GM12878 (cell line): ENCODE measurements around the gene KCNN3. TPM values are rescaled to one million over a fixed set of nuclear protein-coding genes. Genes with fewer than 3 reads are reported as not detected.

ENCODE experiments used
- ATAC-seq: fragments of 200-7000 bp; cut with Tn5 transposase; 3 replicates; pipeline ENCODE4 v1.9.1; 2020; ENCODE audit warnings: mild to moderate bottlenecking, moderate library complexity
- BruUV-seq: library from RNA; stranded (reverse); fragments of 400-500 nt; replicated peaks from 2 replicates; lab custom pipeline; 2021; lab: Mats Ljungman, UMichigan
- CTCF ChIA-PET: fragments of 300-600 bp; sonication (Branson Sonifier 250); formaldehyde crosslinking; extraction: SDS; loops from one replicate; lab custom pipeline; 2021; ENCODE audit warnings: inconsistent platforms; lab: Yijun Ruan, JAX
- POLR2A ChIA-PET: fragments of 350-600 bp; formaldehyde crosslinking; extraction: SDS; loops from one replicate; lab custom pipeline; 2021; ENCODE audit warnings: inconsistent platforms; lab: Charles Lee
- RAD21 ChIA-PET: fragments of 300-600 bp; sonication (Branson Sonifier 250); formaldehyde crosslinking; loops from one replicate; lab custom pipeline; 2023; ENCODE audit warnings: antibody characterized with exemption; ENCODE audit not compliant: unreplicated experiment; lab: Charles Lee
- SMC1A ChIA-PET: fragments of 300-600 bp; sonication (Branson Sonifier 250); formaldehyde crosslinking; loops from one replicate; lab custom pipeline; 2023; ENCODE audit not compliant: unreplicated experiment, uncharacterized antibody; lab: Charles Lee
- DNase-seq: peaks from one replicate; pipeline ENCODE4 v3.0.0-alpha.2; 2011; ENCODE audit warnings: low read depth, low spot score
- FAIRE-seq: peaks from 3 replicates; lab custom pipeline; 2011; peaks lifted over from hg19 to GRCh38; lab: Jason Lieb, UNC
- H2AFZ ChIP-seq: 2 replicates; pipeline ENCODE4 v1.6.0; 2011; ENCODE audit warnings: low read depth, low read length, control low read depth; ENCODE audit not compliant: control insufficient read depth
- H3K27ac ChIP-seq: 2 replicates; pipeline ENCODE4 v1.5.1; 2011; ENCODE audit warnings: control low read depth; ENCODE audit not compliant: control insufficient read depth, insufficient read depth
- H3K27me3 ChIP-seq, 2 experiments: replicated peaks in 1 of 2; 2 replicates each; pipeline versions ENCODE4 v1.6.0 to v1.6.1; 2011; ENCODE audit warnings: low read length in 1 of 2; ENCODE audit not compliant: control insufficient read depth in 2 of 2, insufficient read depth in 2 of 2
- H3K36me3 ChIP-seq, 2 experiments: 2 replicates each; pipeline ENCODE4 v1.5.1; 2011; ENCODE audit warnings: low read length in 1 of 2; ENCODE audit not compliant: control insufficient read depth in 2 of 2, insufficient read depth in 2 of 2
- H3K4me1 ChIP-seq: 2 replicates; pipeline ENCODE4 v1.6.1; 2011; ENCODE audit warnings: mild to moderate bottlenecking, low read length, moderate library complexity, mixed read lengths; ENCODE audit not compliant: control insufficient read depth, insufficient read depth
- H3K4me2 ChIP-seq: 2 replicates; pipeline ENCODE4 v1.6.0; 2011; ENCODE audit warnings: control low read depth; ENCODE audit not compliant: control insufficient read depth, insufficient read depth
- H3K4me3 ChIP-seq: fragments of 200-600 bp; sonication (generic); 2 replicates; pipeline ENCODE4 v1.5.1; 2016
- H3K79me2 ChIP-seq: 2 replicates; pipeline ENCODE4 v1.6.0; 2011; ENCODE audit warnings: low read length; ENCODE audit not compliant: control insufficient read depth, insufficient read depth
- H3K9ac ChIP-seq: 2 replicates; pipeline ENCODE4 v1.8.0; 2011; ENCODE audit warnings: low read length, control low read depth, mixed read lengths; ENCODE audit not compliant: control insufficient read depth, insufficient read depth
- H3K9me3 ChIP-seq: replicated peaks from 3 replicates; pipeline ENCODE4 v1.5.1; 2011; ENCODE audit warnings: mild to moderate bottlenecking, low read length; ENCODE audit not compliant: control insufficient read depth, insufficient read depth
- H4K20me1 ChIP-seq: 2 replicates; pipeline ENCODE4 v1.6.0; 2011; ENCODE audit not compliant: control insufficient read depth, insufficient read depth
- E2F4 ChIP-seq: IDR thresholded peaks from 2 replicates; pipeline ENCODE4 v1.6.1; 2012; ENCODE audit warnings: low read depth, low read length, improper control_type of control experiment
- NFIC ChIP-seq: IDR thresholded peaks from 2 replicates; pipeline ENCODE4 v1.6.1; 2012; ENCODE audit warnings: low read depth, mild to moderate bottlenecking, inconsistent platforms, low read length, moderate library complexity
- PRDM15 ChIP-seq: fragments of 450-650 bp; formaldehyde crosslinking; IDR thresholded peaks from 2 replicates; pipeline ENCODE4 v1.4.0; 2020; ENCODE audit warnings: mild to moderate bottlenecking, moderate library complexity
- RELA ChIP-seq: fragments of 450-650 bp; IDR thresholded peaks from 2 replicates; pipeline ENCODE4 v1.8.0; 2014; ENCODE audit warnings: borderline replicate concordance; ENCODE audit not compliant: partially characterized antibody
- SUPT20H ChIP-seq: IDR thresholded peaks from 2 replicates; pipeline ENCODE4 v1.6.1; 2011; ENCODE audit warnings: low read depth, mild to moderate bottlenecking, low read length, moderate library complexity, borderline replicate concordance; ENCODE audit not compliant: control insufficient read depth
- ZBTB4 ChIP-seq: fragments of 450-650 bp; formaldehyde crosslinking; IDR thresholded peaks from 2 replicates; pipeline ENCODE4 v1.4.0; 2022; ENCODE audit warnings: mild to moderate bottlenecking, moderate library complexity
- ZNF217 ChIP-seq: fragments of 450-650 bp; IDR thresholded peaks from 2 replicates; pipeline ENCODE4 v1.6.1; 2017; ENCODE audit warnings: antibody characterized with exemption, mild to moderate bottlenecking
- WGBS: methylation state at CpG from one replicate; pipeline ENCODE4 v1.1.6; 2016; ENCODE audit warnings: low lambda C conversion rate; ENCODE audit not compliant: insufficient replicate concordance, insufficient coverage; ENCODE audit errors: missing lambda C conversion rate; 5-methylcytosine and 5-hydroxymethylcytosine counted together
- in situ Hi-C: fragments of 300-500 bp; cut with MboI; formaldehyde crosslinking; loops from 9 replicates; pipeline ENCODE4 v1.14.3; 2018; ENCODE audit warnings: mixed read lengths
- intact Hi-C: fragments of 100-400 bp; cut with micrococcal nuclease; formaldehyde crosslinking; loops from one replicate; pipeline ENCODE4 v1.14.2; 2022; ENCODE audit not compliant: unreplicated experiment
- polyA plus RNA-seq, 11 experiments: library from polyadenylated mRNA; depleted of rRNA in 4 of 11; unstranded in 6 of 11; stranded (reverse) in 5 of 11; fragments of >200 nt; fragmentation: Nextera tagmentation in 4 of 11; fragmentation: Illumina TruSeq in 1 of 11; extraction: Ambion mirVana in 4 of 11; extraction: Trizol in 1 of 11; gene quantifications; 1 replicate in 1 of 11; 2 replicates in 10 of 11; pipeline versions ENCODE4 v1.2.1 to v1.2.3, GENCODE V29; 2011 to 2016; ENCODE audit warnings: inconsistent platforms in 2 of 11, missing spikeins in 2 of 11, low read depth in 1 of 11
- total RNA-seq, 4 experiments: library from RNA; depleted of rRNA in 3 of 4; stranded (reverse); fragments of >200 nt in 3 of 4; fragmentation: Illumina TruSeq in 1 of 4; extraction: Trizol in 1 of 4; gene quantifications; 2 replicates each; pipeline versions ENCODE4 v1.2.1 to v1.2.3, GENCODE V29; 2013 to 2021

KCNN3 gene
- total and polyA plus RNA-seq, 10 of the 15 experiments (the other 5 are each of a cell fraction or from before 2014, with no cell fraction given) = 3.5 to 26.4 (median 14.9) TPM

- TF ChIP-seq ZBTB4 (CRISPR knock-in tag) (no peak), ZNF217 (no peak)
- TF ChIP-seq, all 136 proteins: peak for 0
These were observed 68.7 kb downstream of the KCNN3 start (continued) for GRCh38 chr1:154801234-154802011.

- Histone ChIP-seq H2AFZ (no peak overlapping the region), H3K4me3 (no peak overlapping the region), H3K36me3 (peaks cover 3 to 15% of the 10 kb centered on the region in 2 experiments; a peak in 3 of 4 replicates), H3K79me2 (peaks cover 1% of the 10 kb centered on the region; the same call in 1 of the 2 replicates), H3K4me2 (no peak overlapping the region), H3K27ac (no peak overlapping the region), H4K20me1 (no peaks in the 10 kb centered on the region), H3K4me1 (no peaks in the 10 kb centered on the region), H3K27me3 (no peaks in the 10 kb centered on the region), H3K9me3 (no peaks in the 10 kb centered on the region), H3K9ac (no peak overlapping the region)
- POLR2A ChIA-PET = no interaction called here
- ATAC-seq = no peak
- in situ Hi-C loops (no loop called here), intact Hi-C loops (no loop called here)
- DNase-seq = no peak
- CTCF ChIA-PET = interaction anchor here (1.2 kb wide), 1 partner anchor 8 kb away, joined by 4 read pairs; no protein-coding TSS in a partner anchor
- TF ChIP-seq SUPT20H (no peak), RELA (no peak), E2F4 (no peak), NFIC (no peak), PRDM15 (CRISPR knock-in tag) (no peak)
- RAD21 ChIA-PET = no interaction called here
- BruUV-seq = no TSS peak
- FAIRE-seq = no peak
- SMC1A ChIA-PET = no interaction called here
- 100% methylated on average over 5 of the region's 5 CpGs for WGBS
These were observed 70.9 kb downstream of the KCNN3 start for GRCh38 chr1:154799188-154799587.
